ENCODE results near the gene NTMT1. TPM values are rescaled to one million over a fixed set of nuclear protein-coding genes. Genes with fewer than 3 reads are reported as not detected.
"Not testable (repeated sequence)": the region's sequence is repeated elsewhere in the genome, so short reads cannot be mapped to it uniquely, and the experiment has no call there.

NTMT1 gene
- total and polyA plus RNA-seq, 12 donors, result 54.0 to 123 (median 61.9) TPM

DNA sequence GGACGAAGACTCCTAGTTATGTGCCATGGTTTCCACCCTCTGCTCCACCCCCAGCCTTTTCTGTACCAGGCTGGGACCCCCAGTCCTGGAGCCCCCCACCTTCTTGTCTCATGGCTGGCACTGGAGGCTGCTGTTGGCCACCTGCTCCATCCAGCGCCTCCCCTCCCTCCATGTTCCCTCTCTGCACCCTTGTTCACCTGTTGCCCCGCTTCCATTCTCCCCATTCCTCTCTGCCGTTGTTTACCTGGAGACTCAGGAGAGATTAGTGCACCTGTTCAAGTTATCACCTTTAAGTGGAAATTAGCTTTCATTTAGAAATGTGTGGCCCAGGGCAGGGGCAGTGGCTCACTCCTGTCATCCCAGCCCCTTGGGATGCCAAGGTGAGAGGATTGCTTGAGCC, 7.2 kb downstream of the NTMT1 start:
- H3K4me3 ChIP-seq, result no peak overlapping the region
- intact Hi-C loops (cut with DNase I), result no loop called here
- H3K27ac ChIP-seq, result no peak overlapping the region
- no peak for DNase-seq
- WGBS, 2 donors, result 95 to 97% methylated on average over 4 of the region's 4 CpGs
- H3K9me3 ChIP-seq, result no peaks in the 10 kb centered on the region
- H3K4me1 ChIP-seq, result peaks cover 13 to 52% (median 41%) of the 10 kb centered on the region in 9 donors
- TF ChIP-seq, protein P1, sequence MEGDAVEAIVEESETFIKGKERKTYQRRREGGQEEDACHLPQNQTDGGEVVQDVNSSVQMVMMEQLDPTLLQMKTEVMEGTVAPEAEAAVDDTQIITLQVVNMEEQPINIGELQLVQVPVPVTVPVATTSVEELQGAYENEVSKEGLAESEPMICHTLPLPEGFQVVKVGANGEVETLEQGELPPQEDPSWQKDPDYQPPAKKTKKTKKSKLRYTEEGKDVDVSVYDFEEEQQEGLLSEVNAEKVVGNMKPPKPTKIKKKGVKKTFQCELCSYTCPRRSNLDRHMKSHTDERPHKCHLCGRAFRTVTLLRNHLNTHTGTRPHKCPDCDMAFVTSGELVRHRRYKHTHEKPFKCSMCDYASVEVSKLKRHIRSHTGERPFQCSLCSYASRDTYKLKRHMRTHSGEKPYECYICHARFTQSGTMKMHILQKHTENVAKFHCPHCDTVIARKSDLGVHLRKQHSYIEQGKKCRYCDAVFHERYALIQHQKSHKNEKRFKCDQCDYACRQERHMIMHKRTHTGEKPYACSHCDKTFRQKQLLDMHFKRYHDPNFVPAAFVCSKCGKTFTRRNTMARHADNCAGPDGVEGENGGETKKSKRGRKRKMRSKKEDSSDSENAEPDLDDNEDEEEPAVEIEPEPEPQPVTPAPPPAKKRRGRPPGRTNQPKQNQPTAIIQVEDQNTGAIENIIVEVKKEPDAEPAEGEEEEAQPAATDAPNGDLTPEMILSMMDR (IDR thresholded peaks at IDR 0.05), result no peak
- no peak for ATAC-seq
- H3K27me3 ChIP-seq, result no peaks in the 10 kb centered on the region
- peaks cover 4 to 86% (median 42%) of the 10 kb centered on the region in 9 donors for H3K36me3 ChIP-seq

DNA sequence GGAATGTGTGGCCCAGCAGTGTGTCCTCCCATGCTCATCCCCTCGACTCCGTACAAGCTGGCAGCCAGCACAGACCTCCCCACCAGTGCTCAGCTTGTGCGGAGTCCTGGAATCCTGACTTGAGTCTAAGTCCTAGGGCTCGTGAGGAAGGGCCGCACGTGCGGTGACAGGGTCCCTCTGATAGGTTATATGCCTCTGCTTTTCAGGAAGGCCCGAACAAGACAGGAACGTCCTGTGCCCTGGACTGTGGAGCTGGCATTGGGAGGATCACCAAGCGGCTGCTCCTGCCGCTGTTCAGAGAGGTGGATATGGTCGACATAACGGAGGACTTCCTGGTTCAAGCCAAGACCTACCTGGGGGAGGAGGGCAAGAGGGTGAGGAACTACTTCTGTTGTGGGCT, 7.9 kb downstream of the NTMT1 start:
- Histone ChIP-seq H3K4me3 (no peak overlapping the region), H3K27me3 (no peaks in the 10 kb centered on the region), H3K27ac (no peak overlapping the region), H3K36me3 (peaks cover 8 to 93% (median 47%) of the 10 kb centered on the region in 9 donors), H3K4me1 (peaks cover 13 to 46% (median 34%) of the 10 kb centered on the region in 9 donors), H3K9me3 (no peaks in the 10 kb centered on the region)
- no peak for ATAC-seq
- intact Hi-C loops (cut with DNase I), result no loop called here
- DNase-seq, result no peak
- TF ChIP-seq, protein P1 (IDR thresholded peaks at IDR 0.05), result no peak
- 77 to 79% methylated on average over 13 of the region's 13 CpGs for WGBS, 2 donors

DNA sequence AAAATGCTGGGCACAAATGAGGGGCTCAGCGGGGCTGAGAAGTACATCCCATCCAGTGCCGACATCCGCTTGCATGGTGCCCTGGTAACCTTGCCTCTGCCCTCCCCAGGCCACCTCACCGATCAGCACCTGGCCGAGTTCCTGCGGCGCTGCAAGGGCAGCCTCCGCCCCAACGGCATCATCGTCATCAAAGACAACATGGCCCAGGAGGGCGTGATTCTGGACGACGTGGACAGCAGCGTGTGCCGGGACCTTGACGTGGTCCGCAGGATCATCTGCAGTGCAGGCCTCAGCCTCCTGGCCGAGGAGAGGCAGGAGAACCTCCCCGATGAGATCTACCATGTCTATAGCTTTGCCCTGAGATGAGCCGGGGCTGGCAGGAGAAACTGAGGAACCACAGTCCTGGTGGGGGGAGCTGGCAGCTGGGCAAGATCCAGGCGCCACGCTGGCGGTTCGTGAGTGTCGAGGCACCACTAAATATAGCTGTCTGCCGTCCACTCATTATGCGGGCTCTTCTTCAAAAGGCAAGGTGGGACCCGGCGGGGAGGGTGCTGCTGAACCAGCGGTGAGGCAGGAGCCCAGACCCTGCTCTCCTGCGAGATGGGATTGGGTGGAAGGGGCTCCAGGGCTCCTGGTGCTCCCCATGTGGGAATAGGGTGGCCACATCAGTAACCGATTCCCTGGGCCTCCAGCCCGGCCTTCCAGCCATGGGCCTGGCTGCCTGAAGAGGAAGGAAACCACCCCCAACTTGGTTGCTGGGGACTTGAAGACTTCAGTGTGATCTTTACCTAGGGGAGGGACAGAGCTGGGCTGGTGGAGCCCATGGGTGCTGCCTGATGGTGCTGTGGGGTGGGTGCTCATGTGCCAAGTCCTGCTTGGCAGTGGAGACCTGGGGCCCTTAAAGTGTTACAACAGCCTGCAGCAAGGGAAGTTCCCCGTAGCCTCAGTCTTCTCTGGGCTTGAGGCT, 9.4 kb downstream of the NTMT1 start:
- peaks cover 10 to 93% (median 53%) of the 10 kb centered on the region in 9 donors for H3K36me3 ChIP-seq
- H3K27me3 ChIP-seq, result no peaks in the 10 kb centered on the region
- no peaks in the 10 kb centered on the region for H3K9me3 ChIP-seq
- ATAC-seq (no peak), DNase-seq (no peak)
- intact Hi-C loops (cut with DNase I), result no loop called here
- H3K4me3 ChIP-seq, result no peak overlapping the region
- TF ChIP-seq, protein P1 (IDR thresholded peaks at IDR 0.05), result no peak
- 86% methylated on average over 34 of the region's 34 CpGs for WGBS, 2 donors
- peaks cover 20 to 45% (median 30%) of the 10 kb centered on the region in 9 donors for H3K4me1 ChIP-seq
- no peak overlapping the region for H3K27ac ChIP-seq

DNA sequence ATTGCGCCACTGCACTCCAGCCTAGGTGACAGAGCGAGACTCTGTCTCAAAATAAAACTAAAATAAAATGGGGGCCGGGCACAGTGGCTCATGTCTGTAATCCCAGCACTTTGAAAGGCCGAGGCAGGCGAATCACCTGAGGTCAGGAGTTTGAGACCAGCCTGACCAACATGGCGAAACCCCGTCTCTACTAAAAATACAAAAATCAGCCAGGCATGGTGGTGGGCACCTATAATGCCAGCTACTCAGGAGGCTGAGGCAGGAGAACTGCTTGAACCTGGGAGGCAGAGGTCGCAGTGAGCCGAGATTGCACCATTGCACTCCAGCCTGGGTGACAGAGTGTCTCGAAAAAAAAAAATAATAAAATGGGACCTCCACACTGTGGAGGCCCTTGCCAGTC, 10.4 kb downstream of the NTMT1 start:
- intact Hi-C loops (cut with DNase I); H3K4me3 ChIP-seq; H3K9me3 ChIP-seq; H3K27me3 ChIP-seq; DNase-seq; ATAC-seq; H3K27ac ChIP-seq: not testable (repeated sequence)
- WGBS, 2 donors, result 89 to 91% methylated on average over 10 of the region's 10 CpGs
- peaks cover 17 to 45% (median 31%) of the 10 kb centered on the region in 9 donors for H3K4me1 ChIP-seq
- H3K36me3 ChIP-seq, result peaks cover 10 to 88% (median 53%) of the 10 kb centered on the region in 9 donors

DNA sequence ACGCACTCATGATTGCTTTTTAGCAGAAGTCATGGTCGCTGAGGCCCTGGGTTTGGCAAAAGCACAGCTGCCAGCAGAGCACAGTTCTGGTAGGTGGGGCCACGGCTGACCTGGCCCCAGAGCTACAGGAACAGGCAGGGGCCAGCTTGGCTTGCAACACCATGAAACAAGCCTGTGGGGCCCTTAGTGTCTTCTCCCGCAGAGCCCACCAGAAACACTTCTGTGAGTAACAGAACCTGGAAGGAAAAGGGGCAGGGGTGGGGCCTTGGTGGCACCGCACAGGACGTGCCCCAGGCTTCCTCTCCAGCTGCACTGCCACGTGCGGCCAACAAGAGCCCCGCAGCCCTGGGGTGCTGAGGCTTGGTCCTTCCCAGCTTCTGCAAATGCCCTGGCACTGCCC, 11.1 kb downstream of the NTMT1 start:
- 64 to 72% methylated on average over 9 of the region's 9 CpGs for WGBS, 2 donors
- no peak overlapping the region for H3K4me3 ChIP-seq
- DNase-seq (no peak), ATAC-seq (no peak)
- H3K9me3 ChIP-seq, result no peaks in the 10 kb centered on the region
- TF ChIP-seq, protein P1 (IDR thresholded peaks at IDR 0.05), result no peak
- H3K27ac ChIP-seq, result no peak overlapping the region
- intact Hi-C loops (cut with DNase I), result no loop called here
- peaks cover 14 to 40% (median 27%) of the 10 kb centered on the region in 9 donors for H3K4me1 ChIP-seq
- H3K27me3 ChIP-seq, result no peaks in the 10 kb centered on the region
- peaks cover 10 to 81% (median 53%) of the 10 kb centered on the region in 9 donors for H3K36me3 ChIP-seq
